Ishikawa (cell line): Measurements from ENCODE around the gene KCNG4.

Source experiments
- CEBPB ChIP-seq: IDR thresholded peaks from 2 replicates; pipeline ENCODE4 v1.6.1; 2012
- CREB1 ChIP-seq: IDR thresholded peaks from 2 replicates; pipeline ENCODE4 v1.6.1; 2012; ENCODE audit warnings: low read depth
- EGR1 ChIP-seq: IDR thresholded peaks from 2 replicates; pipeline ENCODE4 v1.6.1; 2012
- EP300 ChIP-seq: IDR thresholded peaks from 2 replicates; pipeline ENCODE4 v1.6.1; 2012; ENCODE audit warnings: borderline replicate concordance
- FOXM1 ChIP-seq: IDR thresholded peaks from 2 replicates; pipeline ENCODE4 v1.6.1; 2012; ENCODE audit warnings: low read depth, borderline replicate concordance
- NFIC ChIP-seq: IDR thresholded peaks from 2 replicates; pipeline ENCODE4 v1.6.1; 2012
- RAD21 ChIP-seq: IDR thresholded peaks from 2 replicates; pipeline ENCODE4 v1.6.1; 2012; ENCODE audit warnings: low read depth
- TAF1 ChIP-seq: IDR thresholded peaks from 2 replicates; pipeline ENCODE4 v1.6.1; 2012; ENCODE audit warnings: low read depth, mild to moderate bottlenecking
- TCF12 ChIP-seq: IDR thresholded peaks from 2 replicates; pipeline ENCODE4 v1.6.1; 2012; ENCODE audit warnings: low read depth
- TEAD4 ChIP-seq: IDR thresholded peaks from 2 replicates; pipeline ENCODE4 v1.6.1; 2012
- YY1 ChIP-seq: IDR thresholded peaks from 2 replicates; pipeline ENCODE4 v1.6.1; 2012; ENCODE audit warnings: low read depth
- ZBTB7A ChIP-seq: IDR thresholded peaks from 2 replicates; pipeline ENCODE4 v1.6.1; 2012; ENCODE audit warnings: low read depth
- TF ChIP-seq, protein P1 (sequence below): IDR thresholded peaks from 2 replicates; pipeline ENCODE4 v1.6.1; 2012; ENCODE audit warnings: low read depth, mild to moderate bottlenecking
- TF ChIP-seq, protein P2 (sequence below): IDR thresholded peaks from 2 replicates; pipeline ENCODE4 v1.6.1; 2012
- TF ChIP-seq, protein P3 (sequence below): IDR thresholded peaks from 2 replicates; pipeline ENCODE4 v1.6.1; 2012

KCNG4 gene

DNA sequence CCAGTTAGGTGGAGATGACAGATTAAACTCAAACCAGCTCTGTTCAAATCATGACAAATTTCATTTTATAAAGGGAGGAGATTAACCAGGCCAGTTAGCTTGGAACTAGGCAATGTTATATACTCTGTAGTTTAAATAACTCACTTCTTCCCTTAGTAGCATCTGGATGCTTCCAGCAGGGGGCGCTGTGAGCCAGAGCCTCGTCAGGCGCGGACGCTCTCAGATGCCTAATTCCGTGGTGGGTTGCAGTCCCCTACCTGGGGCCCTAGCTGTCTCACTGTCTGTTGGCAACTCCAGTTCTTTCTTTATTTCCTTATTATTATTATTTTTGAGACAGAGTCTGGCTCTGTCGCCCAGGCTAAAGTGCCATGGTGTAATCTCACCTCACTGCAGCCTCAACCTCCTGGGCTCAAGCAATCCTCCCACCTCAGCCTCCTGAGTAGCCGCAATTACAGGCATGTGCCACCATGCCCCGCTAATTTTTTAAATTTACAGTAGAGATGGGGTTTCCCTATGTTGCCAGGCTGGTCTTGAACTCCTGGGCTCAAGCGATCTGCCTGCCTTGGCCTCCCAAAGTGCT is 37.5 kb upstream of the KCNG4 start:
- TF ChIP-seq RAD21 (peak; percentile 86), ZBTB7A (0 out of 2 replicates have a peak, but pooled peaks have one; percentile 49), CREB1 (no peak), YY1 (no peak), NFIC (no peak), FOXM1 (no peak), TEAD4 (no peak)
- TF ChIP-seq, protein P1, sequence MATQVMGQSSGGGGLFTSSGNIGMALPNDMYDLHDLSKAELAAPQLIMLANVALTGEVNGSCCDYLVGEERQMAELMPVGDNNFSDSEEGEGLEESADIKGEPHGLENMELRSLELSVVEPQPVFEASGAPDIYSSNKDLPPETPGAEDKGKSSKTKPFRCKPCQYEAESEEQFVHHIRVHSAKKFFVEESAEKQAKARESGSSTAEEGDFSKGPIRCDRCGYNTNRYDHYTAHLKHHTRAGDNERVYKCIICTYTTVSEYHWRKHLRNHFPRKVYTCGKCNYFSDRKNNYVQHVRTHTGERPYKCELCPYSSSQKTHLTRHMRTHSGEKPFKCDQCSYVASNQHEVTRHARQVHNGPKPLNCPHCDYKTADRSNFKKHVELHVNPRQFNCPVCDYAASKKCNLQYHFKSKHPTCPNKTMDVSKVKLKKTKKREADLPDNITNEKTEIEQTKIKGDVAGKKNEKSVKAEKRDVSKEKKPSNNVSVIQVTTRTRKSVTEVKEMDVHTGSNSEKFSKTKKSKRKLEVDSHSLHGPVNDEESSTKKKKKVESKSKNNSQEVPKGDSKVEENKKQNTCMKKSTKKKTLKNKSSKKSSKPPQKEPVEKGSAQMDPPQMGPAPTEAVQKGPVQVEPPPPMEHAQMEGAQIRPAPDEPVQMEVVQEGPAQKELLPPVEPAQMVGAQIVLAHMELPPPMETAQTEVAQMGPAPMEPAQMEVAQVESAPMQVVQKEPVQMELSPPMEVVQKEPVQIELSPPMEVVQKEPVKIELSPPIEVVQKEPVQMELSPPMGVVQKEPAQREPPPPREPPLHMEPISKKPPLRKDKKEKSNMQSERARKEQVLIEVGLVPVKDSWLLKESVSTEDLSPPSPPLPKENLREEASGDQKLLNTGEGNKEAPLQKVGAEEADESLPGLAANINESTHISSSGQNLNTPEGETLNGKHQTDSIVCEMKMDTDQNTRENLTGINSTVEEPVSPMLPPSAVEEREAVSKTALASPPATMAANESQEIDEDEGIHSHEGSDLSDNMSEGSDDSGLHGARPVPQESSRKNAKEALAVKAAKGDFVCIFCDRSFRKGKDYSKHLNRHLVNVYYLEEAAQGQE = no peak

DNA sequence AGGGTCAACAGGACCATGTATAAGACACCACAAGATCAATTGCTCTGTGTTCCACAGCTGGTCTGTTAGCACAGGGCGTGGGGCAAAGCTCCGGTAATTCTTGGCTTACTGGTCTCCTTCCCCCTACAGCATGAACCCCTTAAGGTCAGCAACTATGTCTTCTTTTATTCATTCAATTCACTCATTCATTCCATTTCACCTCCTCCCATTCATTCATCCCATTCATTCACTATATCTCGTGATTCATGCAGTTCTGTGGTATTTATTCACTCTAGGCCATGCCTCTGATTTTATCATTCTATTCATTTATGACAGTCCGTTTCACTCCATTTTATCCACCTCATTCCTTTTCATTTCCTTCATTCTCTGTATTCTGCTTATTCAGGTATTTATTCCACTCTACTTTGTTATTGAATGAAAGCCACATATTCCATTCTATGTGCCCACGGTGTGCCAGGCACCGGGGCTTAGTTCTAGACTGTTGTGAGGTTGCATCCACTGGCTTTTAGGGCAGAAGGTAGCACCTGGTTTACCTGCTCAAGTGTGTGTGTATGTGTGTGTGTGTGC is 35.9 kb upstream of the KCNG4 start:
- TF ChIP-seq CEBPB (no peak), TEAD4 (no peak), RAD21 (no peak), CREB1 (no peak), YY1 (no peak), TCF12 (no peak), NFIC (no peak), EP300 (no peak), ZBTB7A (no peak), FOXM1 (no peak), EGR1 (no peak)
- TF ChIP-seq, protein P2, sequence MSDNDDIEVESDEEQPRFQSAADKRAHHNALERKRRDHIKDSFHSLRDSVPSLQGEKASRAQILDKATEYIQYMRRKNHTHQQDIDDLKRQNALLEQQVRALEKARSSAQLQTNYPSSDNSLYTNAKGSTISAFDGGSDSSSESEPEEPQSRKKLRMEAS = no peak
- TF ChIP-seq, protein P1 = no peak
- TF ChIP-seq, protein P3, sequence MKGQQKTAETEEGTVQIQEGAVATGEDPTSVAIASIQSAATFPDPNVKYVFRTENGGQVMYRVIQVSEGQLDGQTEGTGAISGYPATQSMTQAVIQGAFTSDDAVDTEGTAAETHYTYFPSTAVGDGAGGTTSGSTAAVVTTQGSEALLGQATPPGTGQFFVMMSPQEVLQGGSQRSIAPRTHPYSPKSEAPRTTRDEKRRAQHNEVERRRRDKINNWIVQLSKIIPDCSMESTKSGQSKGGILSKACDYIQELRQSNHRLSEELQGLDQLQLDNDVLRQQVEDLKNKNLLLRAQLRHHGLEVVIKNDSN = no peak

DNA sequence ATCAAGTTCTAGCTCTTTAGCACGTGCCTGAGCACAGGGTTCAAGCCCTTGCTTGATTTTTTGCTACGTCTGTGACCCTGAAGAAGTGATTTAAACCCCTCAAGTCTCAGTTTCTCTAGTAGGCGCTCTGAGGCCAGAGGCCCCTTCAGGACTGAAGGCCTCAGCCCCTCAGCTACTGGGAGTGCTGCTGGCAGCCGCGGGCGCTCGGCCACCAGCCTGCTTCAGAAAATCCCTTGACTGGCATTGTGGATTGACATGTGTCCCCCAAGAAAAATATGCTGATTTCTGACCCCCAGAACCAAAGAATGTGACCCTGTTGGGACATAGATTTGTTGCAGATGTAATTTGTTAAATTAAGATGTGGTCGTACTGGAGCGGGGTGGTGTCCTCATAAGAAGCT is 34.7 kb upstream of the KCNG4 start:
- no peak for TF ChIP-seq CEBPB
- no peak for TF ChIP-seq FOXM1
- no peak for TF ChIP-seq YY1
- no peak for TF ChIP-seq NFIC
- no peak for TF ChIP-seq ZBTB7A
- TF ChIP-seq TCF12 = no peak
- TF ChIP-seq, protein P1 = no peak
- TF ChIP-seq EGR1 = no peak
- TF ChIP-seq TEAD4 = no peak
- no peak for TF ChIP-seq RAD21
- TF ChIP-seq, protein P3 = no peak
- TF ChIP-seq CREB1 = no peak
- no peak for TF ChIP-seq TAF1
- no peak for TF ChIP-seq EP300
- TF ChIP-seq, protein P2 = no peak

DNA sequence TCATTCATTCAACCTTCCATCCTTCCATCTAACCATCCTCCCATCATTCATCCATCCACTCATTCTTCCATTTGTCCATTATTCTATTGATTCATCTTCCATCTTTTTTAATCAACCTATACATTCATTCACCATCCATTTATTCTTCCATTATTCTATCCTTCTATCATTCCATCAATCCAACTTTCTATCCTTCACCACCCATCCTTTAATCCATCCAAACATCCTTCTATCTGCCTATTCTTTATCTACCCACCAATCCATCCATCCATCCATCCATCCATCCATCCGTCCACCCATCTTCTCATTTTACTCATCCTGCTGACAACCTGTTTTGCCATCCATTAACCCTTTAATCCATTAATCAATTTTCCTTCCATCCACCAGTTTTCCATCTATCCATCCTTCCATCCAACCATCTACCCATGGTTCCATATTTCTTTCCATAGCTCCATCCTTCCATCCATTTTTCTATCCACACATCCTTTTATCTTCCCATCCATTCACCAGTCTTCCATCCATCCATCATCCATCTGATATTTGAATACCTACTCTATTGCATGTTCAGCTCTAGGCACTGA is 33.0 kb upstream of the KCNG4 start:
- TF ChIP-seq, protein P3 = no peak
- no peak for TF ChIP-seq ZBTB7A
- no peak for TF ChIP-seq FOXM1
- no peak for TF ChIP-seq TAF1
- TF ChIP-seq TCF12 = no peak
- TF ChIP-seq CREB1 = no peak
- TF ChIP-seq EGR1 = no peak
- no peak for TF ChIP-seq CEBPB
